IMR-90 (cell line): ENCODE measurements around the gene PATJ. TPM values are rescaled to one million over a fixed set of nuclear protein-coding genes. Genes with fewer than 3 reads are reported as not detected.

Source experiments
- ATAC-seq: fragments of 200-7000 bp; cut with Tn5 transposase; 2 replicates; pipeline ENCODE4 v1.9.1; 2020; ENCODE audit warnings: low read depth, mild to moderate bottlenecking, moderate library complexity
- BruUV-seq: library from RNA; stranded (reverse); fragments of 400-500 nt; replicated peaks from 2 replicates; lab custom pipeline; 2021; lab: Mats Ljungman, UMichigan
- CTCF ChIA-PET: fragments of 300-600 bp; formaldehyde crosslinking; extraction: SDS; loops from one replicate; lab custom pipeline; 2021; ENCODE audit warnings: antibody characterized with exemption; lab: Yijun Ruan, JAX
- POLR2A ChIA-PET: fragments of 300-600 bp; sonication (Branson Sonifier 250); formaldehyde crosslinking; loops from one replicate; lab custom pipeline; 2022; ENCODE audit warnings: antibody characterized with exemption; ENCODE audit not compliant: unreplicated experiment; lab: Charles Lee
- DNase-seq: peaks from one replicate; pipeline ENCODE4 v3.0.0; 2013
- H2AFZ ChIP-seq: replicated peaks from 2 replicates; pipeline ENCODE3; 2013; ENCODE audit warnings: low read length, mild to moderate bottlenecking; ENCODE audit not compliant: poor library complexity
- H2AK5ac ChIP-seq: 2 replicates; pipeline ENCODE4 v1.6.1; 2013; ENCODE audit warnings: low read depth, low read length, inconsistent platforms
- H2AK9ac ChIP-seq: replicated peaks from 2 replicates; pipeline ENCODE3; 2013; ENCODE audit warnings: mild to moderate bottlenecking, low read depth, low read length, moderate library complexity; ENCODE audit not compliant: poor library complexity
- H2BK120ac ChIP-seq: 2 replicates; pipeline ENCODE4 v1.6.1; 2013; ENCODE audit warnings: low read depth, low read length, inconsistent platforms
- H2BK15ac ChIP-seq: 3 replicates; pipeline ENCODE4 v1.6.1; 2013; ENCODE audit warnings: low read depth, low read length, inconsistent platforms
- H2BK20ac ChIP-seq: 2 replicates; pipeline ENCODE4 v1.6.1; 2013; ENCODE audit warnings: low read depth, mild to moderate bottlenecking, inconsistent platforms, low read length, moderate library complexity
- H2BK5ac ChIP-seq: 2 replicates; pipeline ENCODE4 v1.6.1; 2013; ENCODE audit warnings: mild to moderate bottlenecking, low read depth, low read length, inconsistent platforms; ENCODE audit not compliant: poor library complexity, severe bottlenecking
- H3K14ac ChIP-seq: replicated peaks from 2 replicates; pipeline ENCODE4 v1.6.1; 2013; ENCODE audit warnings: low read depth, low read length, inconsistent platforms
- H3K18ac ChIP-seq: 2 replicates; pipeline ENCODE4 v1.6.1; 2013; ENCODE audit warnings: low read depth, low read length, control low read depth
- H3K23ac ChIP-seq: 2 replicates; pipeline ENCODE4 v1.6.1; 2013; ENCODE audit warnings: low read depth, low read length, inconsistent platforms
- H3K27ac ChIP-seq: 2 replicates; pipeline ENCODE4 v1.5.1; 2013; ENCODE audit warnings: mild to moderate bottlenecking, control low read depth, low read length; ENCODE audit not compliant: insufficient read depth
- H3K27me3 ChIP-seq: 2 replicates; pipeline ENCODE4 v1.6.1; 2013; ENCODE audit warnings: low read length; ENCODE audit not compliant: control insufficient read depth, insufficient read depth
- H3K36me3 ChIP-seq: 2 replicates; pipeline ENCODE4 v1.6.1; 2013; ENCODE audit warnings: low read length, mixed read lengths; ENCODE audit not compliant: control insufficient read depth, insufficient read depth
- H3K4ac ChIP-seq: 2 replicates; pipeline ENCODE4 v1.6.1; 2013; ENCODE audit warnings: low read depth, low read length, inconsistent platforms
- H3K4me1 ChIP-seq: 2 replicates; pipeline ENCODE4 v1.6.1; 2013; ENCODE audit warnings: low read length, mixed read lengths; ENCODE audit not compliant: control insufficient read depth, insufficient read depth
- H3K4me2 ChIP-seq: 2 replicates; pipeline ENCODE4 v1.6.1; 2013; ENCODE audit warnings: low read depth, mild to moderate bottlenecking, control low read depth, low read length, moderate library complexity
- H3K4me3 ChIP-seq: 2 replicates; pipeline ENCODE4 v1.5.1; 2013; ENCODE audit warnings: low read depth, mild to moderate bottlenecking, control low read depth, low read length, moderate library complexity; ENCODE audit not compliant: insufficient read depth
- H3K56ac ChIP-seq: 2 replicates; pipeline ENCODE4 v1.6.1; 2013; ENCODE audit warnings: low read length, inconsistent platforms; ENCODE audit not compliant: insufficient read depth; ENCODE audit errors: extremely low read depth
- H3K79me1 ChIP-seq, 2 experiments: 2 replicates each; pipeline ENCODE4 v1.6.1; 2013; ENCODE audit warnings: low read length in 2 of 2, inconsistent platforms in 1 of 2, low read depth in 1 of 2
- H3K9ac ChIP-seq: 2 replicates; pipeline ENCODE4 v1.6.1; 2013; ENCODE audit warnings: low read depth, low read length, control low read depth
- H3K9me1 ChIP-seq: 2 replicates; pipeline ENCODE4 v1.6.1; 2013; ENCODE audit warnings: low read length, inconsistent platforms; ENCODE audit not compliant: insufficient read depth
- H3K9me3 ChIP-seq: 2 replicates; pipeline ENCODE4 v1.6.1; 2013; ENCODE audit warnings: low read length; ENCODE audit not compliant: control insufficient read depth, insufficient read depth
- H4K20me1 ChIP-seq: 2 replicates; pipeline ENCODE4 v1.6.1; 2013; ENCODE audit warnings: low read length, inconsistent platforms; ENCODE audit not compliant: insufficient read depth
- H4K5ac ChIP-seq: 2 replicates; pipeline ENCODE4 v1.6.1; 2013; ENCODE audit warnings: mild to moderate bottlenecking, low read depth, low read length, control low read depth
- H4K8ac ChIP-seq, 2 experiments: 2 replicates each; pipeline ENCODE4 v1.6.1; 2013; ENCODE audit warnings: low read depth in 2 of 2, low read length in 2 of 2, control low read depth in 1 of 2, inconsistent platforms in 1 of 2
- H4K91ac ChIP-seq: 2 replicates; pipeline ENCODE4 v1.6.1; 2013; ENCODE audit warnings: low read depth, low read length, inconsistent platforms; ENCODE audit not compliant: insufficient read depth
- BHLHE40 ChIP-seq: fragments of 150-350 bp; IDR thresholded peaks from 2 replicates; pipeline ENCODE4 v1.6.1; 2016; ENCODE audit warnings: mild to moderate bottlenecking, low read depth, low read length
- CEBPB ChIP-seq: IDR thresholded peaks from 2 replicates; pipeline ENCODE4 v1.6.1; 2012; ENCODE audit warnings: low read depth, low read length, improper control_type of control experiment
- CHD1 ChIP-seq: IDR thresholded peaks from 2 replicates; pipeline ENCODE4 v1.6.1; 2012; ENCODE audit warnings: low read depth, low read length, improper control_type of control experiment
- CTCF ChIP-seq: conservative IDR thresholded peaks from 2 replicates; pipeline ENCODE4 v1.5.1; 2012; ENCODE audit warnings: mild to moderate bottlenecking, low read depth, low read length, improper control_type of control experiment
- ELK1 ChIP-seq: fragments of 150-350 bp; IDR thresholded peaks from 2 replicates; pipeline ENCODE4 v1.6.1; 2016; ENCODE audit warnings: low read depth, mild to moderate bottlenecking, low read length, moderate library complexity, borderline replicate concordance
- FOS ChIP-seq: fragments of 150-350 bp; IDR thresholded peaks from 2 replicates; pipeline ENCODE4 v1.6.1; 2016; ENCODE audit warnings: low read depth, low read length
- MAFK ChIP-seq: IDR thresholded peaks from 2 replicates; pipeline ENCODE4 v1.6.1; 2012; ENCODE audit warnings: low read depth, low read length, improper control_type of control experiment
- MAZ ChIP-seq: IDR thresholded peaks from 2 replicates; pipeline ENCODE4 v1.6.1; 2012; ENCODE audit warnings: low read depth, mild to moderate bottlenecking, low read length, improper control_type of control experiment, moderate library complexity, borderline replicate concordance
- MXI1 ChIP-seq: IDR thresholded peaks from 2 replicates; pipeline ENCODE4 v1.6.1; 2012; ENCODE audit warnings: low read depth, mild to moderate bottlenecking, low read length, moderate library complexity, borderline replicate concordance
- NFE2L2 ChIP-seq: fragments of 150-350 bp; IDR thresholded peaks from 2 replicates; pipeline ENCODE4 v1.6.1; 2016; ENCODE audit warnings: low read depth, mild to moderate bottlenecking, low read length
- POLR2A ChIP-seq: IDR thresholded peaks from 2 replicates; pipeline ENCODE4 v1.6.1; 2012; ENCODE audit warnings: mild to moderate bottlenecking, low read depth, low read length
- RAD21 ChIP-seq: IDR thresholded peaks from 2 replicates; pipeline ENCODE4 v1.6.1; 2012; ENCODE audit warnings: low read length, improper control_type of control experiment
- RCOR1 ChIP-seq: IDR thresholded peaks from 2 replicates; pipeline ENCODE4 v1.6.1; 2012; ENCODE audit warnings: mild to moderate bottlenecking, low read length, improper control_type of control experiment; ENCODE audit not compliant: insufficient replicate concordance
- RFX5 ChIP-seq: IDR thresholded peaks from 2 replicates; pipeline ENCODE4 v1.8.0; 2012; ENCODE audit warnings: low read depth, mild to moderate bottlenecking, low read length, moderate library complexity
- SMC3 ChIP-seq: fragments of 150-350 bp; IDR thresholded peaks from 2 replicates; pipeline ENCODE4 v1.6.1; 2016; ENCODE audit warnings: low read depth, mild to moderate bottlenecking, antibody characterized with exemption, low read length, moderate library complexity
- WGBS, 2 experiments: methylation state at CpG; one replicate each; pipeline versions ENCODE4 v1.1.5 to v1.1.7; 2013; ENCODE audit warnings: missing lambda C conversion rate in 2 of 2; ENCODE audit not compliant: insufficient read length in 1 of 2; ENCODE audit errors: extremely low coverage in 2 of 2; 5-methylcytosine and 5-hydroxymethylcytosine counted together
- dilution Hi-C: fragments of 300-500 bp; cut with HindIII; formaldehyde crosslinking; loops from one replicate; pipeline ENCODE4 v1.14.3; 2018; ENCODE audit warnings: low sequenced_read_pairs; ENCODE audit not compliant: unreplicated experiment
- in situ Hi-C: fragments of 300-500 bp; cut with MboI; formaldehyde crosslinking; loops from 3 replicates; pipeline ENCODE4 v1.14.3; 2019; ENCODE audit warnings: low sequenced_read_pairs, inconsistent platforms, mixed read lengths
- intact Hi-C: fragments of 100-400 bp; cut with micrococcal nuclease; formaldehyde crosslinking; loops from 2 replicates; pipeline ENCODE4 v1.10.0; 2022
- polyA plus RNA-seq, 3 experiments: library from polyadenylated mRNA; depleted of rRNA; stranded (reverse); fragments of >200 nt; gene quantifications; 2 replicates each; pipeline ENCODE4 v1.2.3, GENCODE V29; 2012; ENCODE audit warnings: low replicate concordance in 1 of 3
- total RNA-seq: library from RNA; depleted of rRNA; stranded (reverse); fragments of >200 nt; gene quantifications from 2 replicates; pipeline ENCODE4 v1.2.3, GENCODE V29; 2012
- TF ChIP-seq, protein P1 (sequence below): fragments of 150-350 bp; IDR thresholded peaks from 2 replicates; pipeline ENCODE4 v1.6.1; 2017; ENCODE audit warnings: mild to moderate bottlenecking, antibody characterized with exemption, low read length, low read depth

PATJ gene
- total and polyA plus RNA-seq, 2 of the 4 experiments (the other 2 are of a cell fraction): 2.0 to 3.4 TPM

DNA sequence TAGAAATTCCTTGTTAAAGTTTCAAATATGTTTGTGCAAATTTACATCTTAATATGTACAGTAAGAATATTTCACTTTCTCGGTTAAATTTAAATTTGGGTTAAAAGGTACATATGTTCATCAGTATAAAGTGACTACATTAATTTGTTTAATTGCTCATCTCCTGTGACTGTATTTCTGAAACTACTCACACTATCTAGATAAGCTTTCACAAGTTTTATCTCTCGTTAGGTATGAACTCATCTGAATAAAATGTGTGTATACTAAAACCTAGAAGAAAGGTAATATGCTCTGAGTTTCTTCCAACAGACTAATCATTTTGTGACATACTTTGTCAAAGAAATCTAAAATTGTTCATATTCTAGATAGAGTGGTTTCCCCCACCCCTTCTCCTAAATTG, 150.7 kb downstream of the PATJ start:
- H2AFZ ChIP-seq: no peak overlapping the region
- H3K56ac ChIP-seq: no peak overlapping the region
- no peak overlapping the region for H3K14ac ChIP-seq
- H2BK120ac ChIP-seq: no peak overlapping the region
- no peaks in the 10 kb centered on the region for H3K9me3 ChIP-seq
- H3K4ac ChIP-seq: no peak overlapping the region
- no peak overlapping the region for H4K8ac ChIP-seq
- intact Hi-C loops (no loop called here), dilution Hi-C loops (no loop called here), in situ Hi-C loops (no loop called here)
- H4K91ac ChIP-seq: no peak overlapping the region
- H3K4me1 ChIP-seq: no peaks in the 10 kb centered on the region
- no peak for TF ChIP-seq ELK1
- no peak for TF ChIP-seq CHD1
- no peak for TF ChIP-seq BHLHE40
- no peak for TF ChIP-seq MXI1
- no peak for TF ChIP-seq MAFK
- TF ChIP-seq RFX5: no peak
- TF ChIP-seq MAZ: no peak
- TF ChIP-seq NFE2L2: no peak
- no peak for TF ChIP-seq RAD21
- TF ChIP-seq FOS: no peak
- no peak for TF ChIP-seq POLR2A
- no peak for TF ChIP-seq RCOR1
- no peak for TF ChIP-seq CEBPB
- no peak for TF ChIP-seq SMC3
- TF ChIP-seq, protein P1, sequence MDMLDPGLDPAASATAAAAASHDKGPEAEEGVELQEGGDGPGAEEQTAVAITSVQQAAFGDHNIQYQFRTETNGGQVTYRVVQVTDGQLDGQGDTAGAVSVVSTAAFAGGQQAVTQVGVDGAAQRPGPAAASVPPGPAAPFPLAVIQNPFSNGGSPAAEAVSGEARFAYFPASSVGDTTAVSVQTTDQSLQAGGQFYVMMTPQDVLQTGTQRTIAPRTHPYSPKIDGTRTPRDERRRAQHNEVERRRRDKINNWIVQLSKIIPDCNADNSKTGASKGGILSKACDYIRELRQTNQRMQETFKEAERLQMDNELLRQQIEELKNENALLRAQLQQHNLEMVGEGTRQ: no peak
- no peak for TF ChIP-seq CTCF
- no peak overlapping the region for H2BK15ac ChIP-seq
- no peaks in the 10 kb centered on the region for H3K9me1 ChIP-seq
- no peak overlapping the region for H3K18ac ChIP-seq
- no peak for ATAC-seq
- BruUV-seq: no TSS peak
- H2AK9ac ChIP-seq: no peak overlapping the region
- CTCF ChIA-PET: no interaction called here
- H3K27ac ChIP-seq: no peak overlapping the region
- H3K79me1 ChIP-seq: no peaks in the 10 kb centered on the region
- H3K4me2 ChIP-seq: no peak overlapping the region
- H2BK20ac ChIP-seq: no peak overlapping the region
- H3K27me3 ChIP-seq: no peaks in the 10 kb centered on the region
- no peak overlapping the region for H3K9ac ChIP-seq
- H2AK5ac ChIP-seq: no peak overlapping the region
- H4K20me1 ChIP-seq: no peaks in the 10 kb centered on the region
- no peak for DNase-seq
- no peak overlapping the region for H4K5ac ChIP-seq
- no peak overlapping the region for H2BK5ac ChIP-seq
- no peaks in the 10 kb centered on the region for H3K36me3 ChIP-seq
- H3K23ac ChIP-seq: no peak overlapping the region
- H3K4me3 ChIP-seq: no peak overlapping the region
- POLR2A ChIA-PET: no interaction called here
- WGBS, 2 experiments: no CpG with 5 or more reads among the region's 2 CpGs
